Activated gamma-delta T cell (primary cell): ENCODE measurements around the gene AGTR2.
"Not testable (repeated sequence)": the region's sequence is repeated elsewhere in the genome, so short reads cannot be mapped to it uniquely, and the experiment has no call there.

Source experiments
- DNase-seq: peaks from one replicate; lab custom pipeline; 2025; lab: John Stamatoyannopoulos, UW
- total RNA-seq, 2 donors: gene quantifications; one replicate each; lab custom pipeline; 2026; lab: John Stamatoyannopoulos, UW

The AGTR2 gene
- total RNA-seq, result 0 reads per million in 2 donors

- no peak for DNase-seq
Measured at GRCh38 chrX:116170511-116170910, at the start of gene AGTR2. AGTR2 (plus strand) TSS chrX:116170744; CDS start chrX:116172281, 1,537 bp downstream.

- DNase-seq, result no peak
Measured at GRCh38 chrX:116135277-116135676, 35.3 kb upstream of the AGTR2 start.

GRCh38 chrX:116141270-116141669 is 29.3 kb upstream of the AGTR2 start:
- not testable (repeated sequence) for DNase-seq

GRCh38 chrX:116142976-116143375 is 27.6 kb upstream of the AGTR2 start:
- no peak for DNase-seq

GRCh38 chrX:116172976-116173375 is 2.4 kb downstream of the AGTR2 start:
- no peak for DNase-seq

GRCh38 chrX:116181300-116181699 is 10.8 kb downstream of the AGTR2 start:
- DNase-seq, result no peak

GRCh38 chrX:116185163-116185562 is 14.6 kb downstream of the AGTR2 start:
- DNase-seq, result no peak

GRCh38 chrX:116194649-116195048 is 24.1 kb downstream of the AGTR2 start:
- DNase-seq, result no peak

GRCh38 chrX:116198235-116198634 is 27.7 kb downstream of the AGTR2 start:
- no peak for DNase-seq

- DNase-seq, result no peak
Measured at GRCh38 chrX:116198810-116199209, 28.3 kb downstream of the AGTR2 start.

- no peak for DNase-seq
Measured at GRCh38 chrX:116204932-116205331, 34.4 kb downstream of the AGTR2 start.

- DNase-seq, result no peak
Measured at GRCh38 chrX:116213262-116213661, 42.7 kb downstream of the AGTR2 start.

GRCh38 chrX:116217080-116217479 is 46.5 kb downstream of the AGTR2 start:
- DNase-seq, result not testable (repeated sequence)
